HCT116 (cell line): ENCODE results near the gene GALNT2. TPM values are rescaled to one million over a fixed set of nuclear protein-coding genes. Genes with fewer than 3 reads are reported as not detected.

Source experiments
- ATAC-seq: fragments of 200-7000 bp; cut with Tn5 transposase; 2 replicates; pipeline ENCODE4 v1.9.1; 2020; ENCODE audit warnings: mild to moderate bottlenecking, moderate library complexity
- BruUV-seq: library from RNA; stranded (reverse); fragments of 400-500 nt; replicated peaks from 2 replicates; lab custom pipeline; 2021; lab: Mats Ljungman, UMichigan
- CTCF ChIA-PET: fragments of 300-600 bp; sonication (Branson Sonifier 250); formaldehyde crosslinking; loops from one replicate; lab custom pipeline; 2021; ENCODE audit warnings: antibody characterized with exemption; lab: Charles Lee
- POLR2A ChIA-PET: fragments of 300-600, 350-600 bp; sonication (Branson Sonifier 250); formaldehyde crosslinking; loops from one replicate; lab custom pipeline; 2021; ENCODE audit warnings: antibody characterized with exemption; lab: Charles Lee
- RAD21 ChIA-PET, 2 experiments: fragments of 300-600 bp; sonication (Branson Sonifier 250); formaldehyde crosslinking; loops; one replicate each; lab custom pipeline; 2023; ENCODE audit warnings: low total read pairs in 2 of 2; ENCODE audit not compliant: uncharacterized antibody in 2 of 2, unreplicated experiment in 2 of 2, low non-redundant PET in 1 of 2; lab: Charles Lee
- DNase-seq: peaks from one replicate; pipeline ENCODE4 v3.0.0-alpha.2; 2010; ENCODE audit warnings: low read depth, low spot score
- H2AFZ ChIP-seq: fragments of 200-600 bp; shearing (Covaris generic), sonication (generic); 2 replicates; pipeline ENCODE4 v1.6.1; 2017; ENCODE audit warnings: low read depth, mixed run types, mixed read lengths, antibody characterized with exemption, low read length; ENCODE audit not compliant: poor library complexity, severe bottlenecking
- H3K27ac ChIP-seq: 2 replicates; pipeline ENCODE4 v1.5.1; 2012; ENCODE audit warnings: low read depth, low read length
- H3K27me3 ChIP-seq: fragments of 200-600 bp; sonication (generic); 2 replicates; pipeline ENCODE4 v1.6.1; 2016; ENCODE audit warnings: mixed run types, low read length, mixed read lengths; ENCODE audit not compliant: insufficient read depth
- H3K36me3 ChIP-seq, 2 experiments: fragments of 200-500 bp in 1 of 2; fragments of 200-600 bp in 1 of 2; sonication (Bioruptor generic) in 1 of 2; sonication (generic) in 1 of 2; 2 replicates each; pipeline versions ENCODE4 v1.5.1 to v1.6.1; 2014 to 2016; ENCODE audit warnings: low read length in 2 of 2, inconsistent platforms in 1 of 2, mixed read lengths in 1 of 2, mixed run types in 1 of 2; ENCODE audit not compliant: insufficient read depth in 2 of 2, control insufficient read depth in 1 of 2
- H3K4me1 ChIP-seq, 2 experiments: fragments of 200-600 bp in 1 of 2; sonication (generic) in 1 of 2; 2 replicates each; pipeline versions ENCODE4 v1.5.1 to v1.6.1; 2012 to 2017; ENCODE audit warnings: low read length in 2 of 2, inconsistent platforms in 1 of 2, mild to moderate bottlenecking in 1 of 2, mixed read lengths in 1 of 2, mixed run types in 1 of 2, moderate library complexity in 1 of 2; ENCODE audit not compliant: insufficient read depth in 2 of 2, control insufficient read depth in 1 of 2
- H3K4me2 ChIP-seq: fragments of 200-600 bp; sonication (generic); 2 replicates; pipeline ENCODE4 v1.6.1; 2017; ENCODE audit warnings: mixed run types, low read length, mixed read lengths
- H3K4me3 ChIP-seq, 2 experiments: fragments of 200-600 bp in 1 of 2; sonication (generic) in 1 of 2; replicated peaks in 1 of 2; 2 replicates each; pipeline ENCODE4 v1.5.1; 2011 to 2016; ENCODE audit warnings: low read length in 2 of 2, control low read depth in 1 of 2, low read depth in 1 of 2, mild to moderate bottlenecking in 1 of 2, mixed read lengths in 1 of 2, mixed run types in 1 of 2
- H3K79me2 ChIP-seq: fragments of 200-600 bp; sonication (generic); 2 replicates; pipeline ENCODE4 v1.6.1; 2017; ENCODE audit warnings: mild to moderate bottlenecking, mixed run types, low read length, moderate library complexity, mixed read lengths; ENCODE audit not compliant: insufficient read depth
- H3K9ac ChIP-seq: fragments of 200-600 bp; sonication (generic); 2 replicates; pipeline ENCODE4 v1.6.1; 2016; ENCODE audit warnings: low read length, mixed read lengths
- H3K9me2 ChIP-seq: fragments of 200-600 bp; sonication (generic), shearing (Covaris generic); 2 replicates; pipeline ENCODE4 v1.6.1; 2017; ENCODE audit warnings: mixed run types, mild to moderate bottlenecking, moderate library complexity; ENCODE audit not compliant: insufficient read depth
- H3K9me3 ChIP-seq, 2 experiments: fragments of 200-500 bp in 1 of 2; fragments of 200-600 bp in 1 of 2; sonication (Bioruptor generic) in 1 of 2; sonication (generic) in 1 of 2; 2 replicates each; pipeline ENCODE4 v1.6.1; 2014 to 2017; ENCODE audit warnings: low read length in 2 of 2, mixed read lengths in 2 of 2, inconsistent platforms in 1 of 2, low read depth in 1 of 2, mild to moderate bottlenecking in 1 of 2, mixed run types in 1 of 2, moderate library complexity in 1 of 2; ENCODE audit not compliant: control insufficient read depth in 1 of 2, insufficient read depth in 1 of 2
- H4K20me1 ChIP-seq: fragments of 200-600 bp; sonication (generic), shearing (Covaris generic); 2 replicates; pipeline ENCODE4 v1.6.1; 2017; ENCODE audit warnings: mixed run types, mild to moderate bottlenecking, moderate library complexity; ENCODE audit not compliant: insufficient read depth
- ATF3 ChIP-seq: IDR thresholded peaks from 2 replicates; pipeline ENCODE4 v1.6.1; 2012
- EGR1 ChIP-seq: IDR thresholded peaks from 2 replicates; pipeline ENCODE4 v1.6.1; 2012; ENCODE audit warnings: low read depth
- EZH2phosphoT487 ChIP-seq: fragments of 200-600 bp; IDR thresholded peaks from 2 replicates; pipeline ENCODE4 v1.6.1; 2018; ENCODE audit warnings: antibody characterized with exemption, borderline replicate concordance
- FOSL1 ChIP-seq: IDR thresholded peaks from 2 replicates; pipeline ENCODE4 v1.6.1; 2012; ENCODE audit warnings: low read depth
- MAX ChIP-seq: IDR thresholded peaks from 2 replicates; pipeline ENCODE4 v1.6.1; 2012
- REST ChIP-seq: IDR thresholded peaks from 2 replicates; pipeline ENCODE4 v1.6.1; 2012; ENCODE audit warnings: low read depth
- SP1 ChIP-seq: IDR thresholded peaks from 2 replicates; pipeline ENCODE4 v1.6.1; 2012; ENCODE audit warnings: low read depth
- YY1 ChIP-seq: IDR thresholded peaks from 2 replicates; pipeline ENCODE4 v1.6.1; 2011; ENCODE audit warnings: low read length, low read depth, moderate library complexity, mild to moderate bottlenecking; ENCODE audit not compliant: insufficient replicate concordance; ENCODE audit errors: extremely low read depth
- intact Hi-C: fragments of 100-400 bp; cut with micrococcal nuclease; formaldehyde crosslinking; loops from 2 replicates; pipeline ENCODE4 v1.10.0; 2022
- total RNA-seq: library from RNA; stranded (reverse); gene quantifications from one replicate; pipeline ENCODE4 v1.2.1, GENCODE V29; 2021; ENCODE audit not compliant: unreplicated experiment
- TF ChIP-seq, protein P1 (sequence below), 3 experiments: fragments of 200-600 bp in 1 of 3; sonication (generic) in 1 of 3; IDR thresholded peaks in 2 of 3; conservative IDR thresholded peaks in 1 of 3; 2 replicates each; pipeline ENCODE4 v1.5.1; 2012 to 2017; ENCODE audit warnings: low read depth in 2 of 3, low read length in 2 of 3, antibody characterized with exemption in 1 of 3, borderline replicate concordance in 1 of 3, control low read depth in 1 of 3, mild to moderate bottlenecking in 1 of 3, mixed read lengths in 1 of 3, mixed run types in 1 of 3, moderate library complexity in 1 of 3; ENCODE audit not compliant: insufficient read depth in 1 of 3

Gene GALNT2
- total RNA-seq, 1 experiment from 2014 or later = 40.8 TPM

DNA sequence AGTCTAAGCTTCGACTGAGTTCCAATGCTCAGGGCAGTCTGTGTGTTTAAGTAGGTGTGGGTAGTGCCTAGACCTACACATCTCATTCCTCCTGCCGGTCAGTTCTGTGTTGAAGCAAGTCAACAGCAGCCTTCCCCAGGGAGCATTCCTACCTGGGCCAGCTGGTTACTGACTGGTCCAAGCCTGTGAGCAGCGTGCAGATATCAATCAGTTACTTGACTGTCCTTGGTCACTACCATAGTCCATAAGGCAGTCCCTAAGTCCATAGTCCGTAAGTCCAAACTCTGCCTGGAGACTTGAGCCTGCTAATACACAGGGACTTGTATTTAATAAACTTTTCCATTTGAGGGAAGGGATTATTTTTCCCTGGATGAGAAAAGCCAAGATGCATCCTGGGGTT lies 187.2 kb downstream of the GALNT2 start (continued):
- TF ChIP-seq REST (no peak), YY1 (no peak), ATF3 (no peak), FOSL1 (no peak), SP1 (no peak)

DNA sequence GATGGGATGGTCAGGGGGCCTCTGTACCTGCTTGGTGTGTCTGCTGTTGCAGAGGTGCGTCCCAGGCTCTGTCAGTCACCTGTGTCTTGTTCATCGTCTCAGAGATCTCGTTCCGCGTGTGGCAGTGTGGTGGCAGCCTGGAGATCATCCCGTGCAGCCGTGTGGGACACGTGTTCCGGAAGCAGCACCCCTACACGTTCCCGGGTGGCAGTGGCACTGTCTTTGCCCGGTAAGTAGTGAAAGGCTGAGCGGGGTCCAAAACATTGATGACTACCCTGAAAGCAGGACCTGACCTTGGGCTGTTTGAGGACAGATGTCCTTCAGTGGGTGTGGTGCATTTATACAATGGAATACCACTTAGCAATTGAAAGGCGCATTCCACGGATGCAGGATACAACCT lies 188.1 kb downstream of the GALNT2 start:
- DNase-seq (no peak), ATAC-seq (no peak)
- H3K79me2 ChIP-seq = no peaks in the 10 kb centered on the region
- H3K4me3 ChIP-seq = no peak overlapping the region
- TF ChIP-seq FOSL1 (no peak), EZH2phosphoT487 (no peak), EGR1 (no peak), ATF3 (no peak), MAX (no peak), SP1 (no peak)
- TF ChIP-seq, protein P1, sequence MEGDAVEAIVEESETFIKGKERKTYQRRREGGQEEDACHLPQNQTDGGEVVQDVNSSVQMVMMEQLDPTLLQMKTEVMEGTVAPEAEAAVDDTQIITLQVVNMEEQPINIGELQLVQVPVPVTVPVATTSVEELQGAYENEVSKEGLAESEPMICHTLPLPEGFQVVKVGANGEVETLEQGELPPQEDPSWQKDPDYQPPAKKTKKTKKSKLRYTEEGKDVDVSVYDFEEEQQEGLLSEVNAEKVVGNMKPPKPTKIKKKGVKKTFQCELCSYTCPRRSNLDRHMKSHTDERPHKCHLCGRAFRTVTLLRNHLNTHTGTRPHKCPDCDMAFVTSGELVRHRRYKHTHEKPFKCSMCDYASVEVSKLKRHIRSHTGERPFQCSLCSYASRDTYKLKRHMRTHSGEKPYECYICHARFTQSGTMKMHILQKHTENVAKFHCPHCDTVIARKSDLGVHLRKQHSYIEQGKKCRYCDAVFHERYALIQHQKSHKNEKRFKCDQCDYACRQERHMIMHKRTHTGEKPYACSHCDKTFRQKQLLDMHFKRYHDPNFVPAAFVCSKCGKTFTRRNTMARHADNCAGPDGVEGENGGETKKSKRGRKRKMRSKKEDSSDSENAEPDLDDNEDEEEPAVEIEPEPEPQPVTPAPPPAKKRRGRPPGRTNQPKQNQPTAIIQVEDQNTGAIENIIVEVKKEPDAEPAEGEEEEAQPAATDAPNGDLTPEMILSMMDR (IDR thresholded peaks at IDR 0.05 in 2 of 3, conservative IDR thresholded peaks at IDR 0.05 in 1 of 3; ENCODE audit: borderline replicate concordance in 1 of 3, insufficient read depth in 1 of 3, low read depth in 2 of 3, low read length in 2 of 3) = no peak
- no peak overlapping the region for H3K27ac ChIP-seq
- no peaks in the 10 kb centered on the region for H3K9me2 ChIP-seq
- no peak overlapping the region for H3K9ac ChIP-seq
- H2AFZ ChIP-seq = no peak overlapping the region
- RAD21 ChIA-PET = no interaction called here
- 0 out of 4 replicates have a peak, but pooled peaks cover 0 to 3% of the 10 kb centered on the region in 2 experiments for H3K36me3 ChIP-seq
- H3K4me2 ChIP-seq = no peak overlapping the region
- no peaks in the 10 kb centered on the region for H3K4me1 ChIP-seq
- no peaks in the 10 kb centered on the region for H3K27me3 ChIP-seq
- no peaks in the 10 kb centered on the region for H3K9me3 ChIP-seq
- no TSS peak for BruUV-seq
- intact Hi-C loops = no loop called here
- no peaks in the 10 kb centered on the region for H4K20me1 ChIP-seq
- CTCF ChIA-PET = no interaction called here
- POLR2A ChIA-PET = no interaction called here
